Activated naive CD4-positive, alpha-beta T cell treated with Interleukin-2 at 50 U/mL for 16 hours (primary cell): ENCODE data around the gene ABCF1.
"Not testable (repeated sequence)": the region's sequence is repeated elsewhere in the genome, so short reads cannot be mapped to it uniquely, and the experiment has no call there.

Experiments used
- DNase-seq: peaks from one replicate; pipeline ENCODE4 v3.0.0-alpha.2; 2020

ABCF1 gene

GRCh38 chr6:30571075-30571761 lies at the start of gene ABCF1:
TSS of gene ABCF1 (plus strand) at chr6:30571442. CDS start at chr6:30571488, 46 bp downstream.
- peak; percentile 100 for DNase-seq

DNA sequence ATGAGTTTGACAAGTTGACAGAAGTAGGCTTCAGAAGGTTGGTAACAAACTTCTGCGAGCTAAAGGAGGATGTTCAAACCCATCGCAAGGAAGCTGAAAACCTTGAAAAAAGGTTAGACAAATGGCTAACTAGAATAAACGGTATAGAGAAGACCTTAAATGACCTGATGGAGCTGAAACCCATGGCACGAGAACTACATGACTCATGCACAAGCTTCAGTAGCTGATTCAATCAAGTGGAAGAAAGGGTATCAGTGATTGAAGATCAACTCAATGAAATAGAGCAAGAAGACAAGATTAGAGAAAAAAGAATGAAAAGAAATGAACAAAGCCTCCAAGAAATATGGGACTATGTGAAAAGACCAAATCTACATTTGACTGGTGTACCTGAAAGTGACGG lies 49.3 kb upstream of the ABCF1 start:
- not testable (repeated sequence) for DNase-seq

DNA sequence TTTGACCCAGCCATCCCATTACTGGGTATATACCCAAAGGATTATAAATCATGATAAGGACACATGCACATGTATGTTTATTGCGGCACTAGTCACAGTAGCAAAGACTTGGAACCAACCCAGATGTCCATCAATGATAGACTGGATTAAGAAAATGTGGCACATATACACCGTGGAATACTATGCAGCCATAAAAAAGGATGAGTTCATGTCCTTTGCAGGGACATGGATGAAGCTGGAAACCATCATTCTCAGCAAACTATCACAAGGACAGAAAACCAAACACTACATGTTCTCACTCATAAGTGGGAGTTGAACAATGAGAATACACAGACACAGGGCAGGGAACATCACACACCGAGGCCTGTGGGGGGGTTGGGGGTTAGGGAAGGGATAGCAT lies 44.8 kb upstream of the ABCF1 start:
- DNase-seq: not testable (repeated sequence)

GRCh38 chr6:30529349-30529875 lies 41.8 kb upstream of the ABCF1 start:
- peak; percentile 61 for DNase-seq

- DNase-seq: no peak
Observed at GRCh38 chr6:30530014-30530413, 41.2 kb upstream of the ABCF1 start.

DNA sequence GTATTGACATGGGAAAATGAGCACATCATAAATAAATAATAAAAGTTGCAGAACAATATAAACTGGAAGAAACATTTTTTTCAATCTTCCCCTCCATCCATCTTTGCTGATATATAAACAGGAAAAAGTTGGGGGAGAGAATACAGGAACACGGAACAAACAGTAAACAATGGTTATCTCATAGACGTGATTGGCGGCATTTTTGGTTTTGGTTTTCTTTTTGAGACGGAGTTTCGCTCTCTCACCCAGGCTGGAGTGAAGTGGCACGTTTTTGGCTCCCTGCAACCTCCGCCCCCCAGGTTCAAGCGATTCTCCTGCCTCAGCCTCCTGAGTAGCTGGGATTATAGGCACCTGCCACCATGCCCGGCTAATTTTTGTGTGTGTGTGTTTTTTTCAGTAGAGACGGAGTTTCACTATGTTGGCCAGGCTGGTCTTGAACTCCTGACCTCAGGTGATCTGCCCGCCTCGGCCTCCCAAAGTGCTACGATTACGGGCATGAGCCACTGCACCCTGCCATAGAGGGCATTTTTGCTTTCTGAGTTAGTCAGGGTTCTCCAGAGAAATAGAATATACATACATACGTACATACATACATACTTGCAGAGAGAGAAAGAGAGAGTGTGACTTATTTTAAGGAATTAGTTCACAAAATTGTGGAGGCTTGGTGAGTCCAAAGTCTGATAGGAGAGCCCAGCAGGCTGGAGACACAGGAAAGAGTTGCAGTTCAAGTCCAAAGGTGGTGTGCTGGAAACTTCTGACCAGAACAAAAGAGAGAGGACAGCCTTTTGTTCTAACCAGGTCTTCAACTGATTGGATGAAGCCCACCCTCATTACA lies 37.6 kb upstream of the ABCF1 start:
- DNase-seq: peak; percentile 26

- DNase-seq: no peak
Observed at GRCh38 chr6:30537931-30538330, 33.3 kb upstream of the ABCF1 start.

- DNase-seq: peak; percentile 82
Observed at GRCh38 chr6:30541515-30542403, 29.5 kb upstream of the ABCF1 start.

GRCh38 chr6:30542404-30542725 lies 28.9 kb upstream of the ABCF1 start:
- no peak for DNase-seq

GRCh38 chr6:30542915-30543314 lies 28.3 kb upstream of the ABCF1 start:
- no peak for DNase-seq

DNA sequence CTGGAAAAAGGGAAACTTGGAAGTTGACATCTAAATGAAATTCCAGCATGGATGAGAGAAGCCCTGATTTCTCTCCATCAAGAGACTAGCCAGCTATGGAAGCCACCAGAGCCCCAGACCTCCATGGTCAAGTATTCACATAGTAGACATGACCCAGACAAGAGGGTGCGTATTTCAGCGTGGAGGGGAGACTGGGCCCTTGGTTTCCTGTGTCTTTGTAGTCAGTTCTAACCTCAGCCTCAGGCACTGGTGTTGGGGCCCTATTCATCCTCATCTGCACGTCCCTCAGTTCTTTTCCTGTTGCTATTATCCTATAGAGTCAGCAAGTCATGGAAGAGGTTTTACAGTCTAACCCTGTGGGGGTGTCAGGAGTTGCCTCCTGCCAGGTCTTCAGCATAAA lies 27.4 kb upstream of the ABCF1 start:
- DNase-seq: no peak

DNA sequence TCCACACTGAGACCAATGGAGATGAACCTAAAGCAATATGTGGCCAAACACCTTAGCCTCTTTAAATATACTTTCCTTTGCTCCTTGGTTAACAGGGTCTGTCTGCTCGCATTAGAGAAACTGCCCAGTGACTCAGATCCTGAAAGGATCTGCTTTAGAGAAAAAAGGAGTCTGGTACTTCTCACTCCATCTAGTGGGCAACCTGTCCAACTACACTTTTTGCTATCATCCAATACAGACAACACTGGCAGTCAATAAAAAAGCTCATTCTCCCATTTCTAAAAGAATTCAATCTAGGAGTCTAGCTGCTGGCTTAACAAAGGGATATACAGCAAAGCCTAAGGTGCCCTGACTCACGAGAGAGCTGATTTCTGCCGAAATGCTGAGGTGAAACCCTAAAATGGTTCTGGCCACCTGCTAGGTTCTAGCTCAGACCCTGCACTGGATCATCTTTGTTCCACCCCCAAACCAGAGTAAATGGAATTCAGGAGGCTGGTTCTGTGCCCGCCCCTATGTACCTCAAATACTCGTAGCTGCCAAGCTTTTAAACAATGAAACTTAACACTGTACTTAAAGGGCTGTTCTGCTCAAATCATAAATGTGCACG lies 26.5 kb upstream of the ABCF1 start:
- no peak for DNase-seq

- DNase-seq: no peak
Observed at GRCh38 chr6:30547454-30547853, 23.8 kb upstream of the ABCF1 start.

DNA sequence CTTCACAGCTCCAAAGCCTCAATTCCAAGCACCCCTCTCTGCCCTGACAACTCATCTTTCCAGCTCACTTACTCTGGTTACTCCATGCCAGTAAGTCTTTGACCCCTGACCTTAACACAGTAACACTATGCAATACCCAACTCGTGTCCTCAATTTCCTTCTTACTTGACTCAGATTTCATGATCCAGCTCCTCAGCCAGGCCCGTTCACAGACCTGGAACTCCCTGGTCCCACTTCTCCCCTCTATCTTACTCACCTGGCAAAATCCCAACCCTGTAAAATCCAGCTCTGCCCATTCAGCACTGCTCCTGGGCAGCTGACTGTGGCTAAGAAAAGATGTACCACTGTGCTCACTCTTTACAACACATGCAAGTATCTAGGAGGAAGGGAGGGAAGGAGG lies 22.9 kb upstream of the ABCF1 start:
- no peak for DNase-seq

GRCh38 chr6:30554404-30554803 lies 16.8 kb upstream of the ABCF1 start:
- DNase-seq: no peak

- DNase-seq: no peak
Observed at GRCh38 chr6:30554962-30555815, 16.1 kb upstream of the ABCF1 start.

DNA sequence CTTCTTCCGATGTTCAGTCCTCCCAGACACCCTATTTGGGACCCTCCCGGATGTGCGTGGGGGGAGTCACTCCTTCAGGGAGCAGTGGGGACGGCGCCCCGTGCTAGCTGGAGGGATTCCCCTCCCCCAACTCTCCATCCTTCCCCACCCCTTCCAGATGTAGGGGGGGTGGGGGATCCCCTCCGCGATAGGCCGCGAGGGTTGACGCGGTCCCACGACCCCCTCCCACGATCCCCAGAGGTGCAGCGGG lies 15.5 kb upstream of the ABCF1 start:
- DNase-seq: no peak

GRCh38 chr6:30556066-30556905 lies 15.0 kb upstream of the ABCF1 start, which contains the start of gene GNL1:
TSS of gene GNL1 (minus strand) at chr6:30556489. CDS start at chr6:30556203, 286 bp downstream.
- peak; percentile 99 for DNase-seq

- DNase-seq: peak; percentile 87
Observed at GRCh38 chr6:30556906-30557682, 14.1 kb upstream of the ABCF1 start, which contains the start of gene PRR3. TSS of gene PRR3 (plus strand) at chr6:30557295. CDS start at chr6:30557345, 50 bp downstream.

- DNase-seq: no peak
Observed at GRCh38 chr6:30557683-30557981, 13.6 kb upstream of the ABCF1 start.
